ENCODE results near the gene LTBP1.
"Not testable (repeated sequence)": the region's sequence is repeated elsewhere in the genome, so short reads cannot be mapped to it uniquely, and the experiment has no call there.

Gene LTBP1

GRCh38 chr2:33034784-33035183 is 88.0 kb downstream of the LTBP1 start:
- H3K4me3 ChIP-seq (ENCODE audit: low read depth, low read length), result no peak overlapping the region
- peaks cover 3% of the 10 kb centered on the region for H3K4me1 ChIP-seq (ENCODE audit: control insufficient read depth, insufficient read depth, low read length)
- no peak overlapping the region for H3K9ac ChIP-seq (ENCODE audit: low read depth, low read length)
- H3K27me3 ChIP-seq (ENCODE audit: control insufficient read depth, insufficient read depth, low read length), result no peaks in the 10 kb centered on the region
- no peaks in the 10 kb centered on the region for H3K9me3 ChIP-seq (ENCODE audit: control insufficient read depth, insufficient read depth, low read length)
- no peaks in the 10 kb centered on the region for H3K36me3 ChIP-seq (ENCODE audit: control insufficient read depth, insufficient read depth, low read length)

GRCh38 chr2:33038230-33038629 is 91.5 kb downstream of the LTBP1 start:
- H3K9ac ChIP-seq (ENCODE audit: low read depth, low read length), result no peak overlapping the region

GRCh38 chr2:33038799-33039198 is 92.0 kb downstream of the LTBP1 start:
- Histone ChIP-seq H3K9me3 (ENCODE audit: control insufficient read depth, insufficient read depth, low read length) (no peaks in the 10 kb centered on the region), H3K9ac (ENCODE audit: low read depth, low read length) (no peak overlapping the region), H3K4me1 (ENCODE audit: control insufficient read depth, insufficient read depth, low read length) (peaks cover 3% of the 10 kb centered on the region), H3K27me3 (ENCODE audit: control insufficient read depth, insufficient read depth, low read length) (no peaks in the 10 kb centered on the region), H3K36me3 (ENCODE audit: control insufficient read depth, insufficient read depth, low read length) (no peaks in the 10 kb centered on the region), H3K4me3 (ENCODE audit: low read depth, low read length) (no peak overlapping the region)

More at GRCh38 chr2:33038230-33038629, 91.5 kb downstream of the LTBP1 start:
- Histone ChIP-seq H3K4me1 (ENCODE audit: control insufficient read depth, insufficient read depth, low read length) (peaks cover 3% of the 10 kb centered on the region), H3K36me3 (ENCODE audit: control insufficient read depth, insufficient read depth, low read length) (no peaks in the 10 kb centered on the region), H3K27me3 (ENCODE audit: control insufficient read depth, insufficient read depth, low read length) (no peaks in the 10 kb centered on the region), H3K9me3 (ENCODE audit: control insufficient read depth, insufficient read depth, low read length) (no peaks in the 10 kb centered on the region), H3K4me3 (ENCODE audit: low read depth, low read length) (no peak overlapping the region)

GRCh38 chr2:33040541-33040940 is 93.8 kb downstream of the LTBP1 start:
- Histone ChIP-seq H3K9ac (ENCODE audit: low read depth, low read length) (no peak overlapping the region), H3K4me1 (ENCODE audit: control insufficient read depth, insufficient read depth, low read length) (no peaks in the 10 kb centered on the region), H3K27me3 (ENCODE audit: control insufficient read depth, insufficient read depth, low read length) (no peaks in the 10 kb centered on the region), H3K4me3 (ENCODE audit: low read depth, low read length) (no peak overlapping the region), H3K36me3 (ENCODE audit: control insufficient read depth, insufficient read depth, low read length) (no peaks in the 10 kb centered on the region), H3K9me3 (ENCODE audit: control insufficient read depth, insufficient read depth, low read length) (no peaks in the 10 kb centered on the region)

GRCh38 chr2:33042265-33042664 is 95.5 kb downstream of the LTBP1 start:
- no peak overlapping the region for H3K9ac ChIP-seq (ENCODE audit: low read depth, low read length)
- H3K9me3 ChIP-seq (ENCODE audit: control insufficient read depth, insufficient read depth, low read length), result no peaks in the 10 kb centered on the region
- H3K4me3 ChIP-seq (ENCODE audit: low read depth, low read length), result no peak overlapping the region
- no peaks in the 10 kb centered on the region for H3K27me3 ChIP-seq (ENCODE audit: control insufficient read depth, insufficient read depth, low read length)
- H3K36me3 ChIP-seq (ENCODE audit: control insufficient read depth, insufficient read depth, low read length), result no peaks in the 10 kb centered on the region
- H3K4me1 ChIP-seq (ENCODE audit: control insufficient read depth, insufficient read depth, low read length), result no peaks in the 10 kb centered on the region

GRCh38 chr2:33042819-33043218 is 96.1 kb downstream of the LTBP1 start:
- Histone ChIP-seq H3K4me1 (ENCODE audit: control insufficient read depth, insufficient read depth, low read length) (no peaks in the 10 kb centered on the region), H3K27me3 (ENCODE audit: control insufficient read depth, insufficient read depth, low read length) (no peaks in the 10 kb centered on the region), H3K4me3 (ENCODE audit: low read depth, low read length) (no peak overlapping the region), H3K9ac (ENCODE audit: low read depth, low read length) (no peak overlapping the region), H3K9me3 (ENCODE audit: control insufficient read depth, insufficient read depth, low read length) (no peaks in the 10 kb centered on the region), H3K36me3 (ENCODE audit: control insufficient read depth, insufficient read depth, low read length) (no peaks in the 10 kb centered on the region)

- no peaks in the 10 kb centered on the region for H3K27me3 ChIP-seq (ENCODE audit: control insufficient read depth, insufficient read depth, low read length)
- no peaks in the 10 kb centered on the region for H3K36me3 ChIP-seq (ENCODE audit: control insufficient read depth, insufficient read depth, low read length)
- H3K9ac ChIP-seq (ENCODE audit: low read depth, low read length), result no peak overlapping the region
- H3K4me1 ChIP-seq (ENCODE audit: control insufficient read depth, insufficient read depth, low read length), result peaks cover 3% of the 10 kb centered on the region
- no peaks in the 10 kb centered on the region for H3K9me3 ChIP-seq (ENCODE audit: control insufficient read depth, insufficient read depth, low read length)
- H3K4me3 ChIP-seq (ENCODE audit: low read depth, low read length), result no peak overlapping the region
Measured at GRCh38 chr2:33047939-33048338, 101.2 kb downstream of the LTBP1 start.

- H3K9me3 ChIP-seq (ENCODE audit: control insufficient read depth, insufficient read depth, low read length), result no peaks in the 10 kb centered on the region
- H3K27me3 ChIP-seq (ENCODE audit: control insufficient read depth, insufficient read depth, low read length), result no peaks in the 10 kb centered on the region
- H3K4me1 ChIP-seq (ENCODE audit: control insufficient read depth, insufficient read depth, low read length), result peaks cover 4% of the 10 kb centered on the region
- H3K4me3 ChIP-seq (ENCODE audit: low read depth, low read length), result no peak overlapping the region
- H3K9ac ChIP-seq (ENCODE audit: low read depth, low read length), result no peak overlapping the region
- H3K36me3 ChIP-seq (ENCODE audit: control insufficient read depth, insufficient read depth, low read length), result no peaks in the 10 kb centered on the region
Measured at GRCh38 chr2:33051586-33052360, 105.0 kb downstream of the LTBP1 start.

- no peaks in the 10 kb centered on the region for H3K36me3 ChIP-seq (ENCODE audit: control insufficient read depth, insufficient read depth, low read length)
- H3K9me3 ChIP-seq (ENCODE audit: control insufficient read depth, insufficient read depth, low read length), result no peaks in the 10 kb centered on the region
- H3K9ac ChIP-seq (ENCODE audit: low read depth, low read length), result no peak overlapping the region
- H3K4me1 ChIP-seq (ENCODE audit: control insufficient read depth, insufficient read depth, low read length), result peaks cover 4% of the 10 kb centered on the region
- H3K27me3 ChIP-seq (ENCODE audit: control insufficient read depth, insufficient read depth, low read length), result no peaks in the 10 kb centered on the region
- no peak overlapping the region for H3K4me3 ChIP-seq (ENCODE audit: low read depth, low read length)
Measured at GRCh38 chr2:33052361-33052735, 105.6 kb downstream of the LTBP1 start.

GRCh38 chr2:33052795-33053194 is 106.0 kb downstream of the LTBP1 start:
- not testable (repeated sequence) for H3K4me3 ChIP-seq (ENCODE audit: low read depth, low read length); H3K9ac ChIP-seq (ENCODE audit: low read depth, low read length); H3K27me3 ChIP-seq (ENCODE audit: control insufficient read depth, insufficient read depth, low read length); H3K36me3 ChIP-seq (ENCODE audit: control insufficient read depth, insufficient read depth, low read length); H3K4me1 ChIP-seq (ENCODE audit: control insufficient read depth, insufficient read depth, low read length); H3K9me3 ChIP-seq (ENCODE audit: control insufficient read depth, insufficient read depth, low read length)

- H3K9ac ChIP-seq (ENCODE audit: low read depth, low read length), result no peak overlapping the region
- no peak overlapping the region for H3K4me3 ChIP-seq (ENCODE audit: low read depth, low read length)
- H3K4me1 ChIP-seq (ENCODE audit: control insufficient read depth, insufficient read depth, low read length), result peaks cover 2% of the 10 kb centered on the region
- H3K9me3 ChIP-seq (ENCODE audit: control insufficient read depth, insufficient read depth, low read length), result no peaks in the 10 kb centered on the region
- no peaks in the 10 kb centered on the region for H3K36me3 ChIP-seq (ENCODE audit: control insufficient read depth, insufficient read depth, low read length)
- no peaks in the 10 kb centered on the region for H3K27me3 ChIP-seq (ENCODE audit: control insufficient read depth, insufficient read depth, low read length)
Measured at GRCh38 chr2:33056170-33056569, 109.4 kb downstream of the LTBP1 start.

- H3K9me3 ChIP-seq (ENCODE audit: control insufficient read depth, insufficient read depth, low read length); H3K36me3 ChIP-seq (ENCODE audit: control insufficient read depth, insufficient read depth, low read length); H3K4me1 ChIP-seq (ENCODE audit: control insufficient read depth, insufficient read depth, low read length); H3K27me3 ChIP-seq (ENCODE audit: control insufficient read depth, insufficient read depth, low read length); H3K4me3 ChIP-seq (ENCODE audit: low read depth, low read length); H3K9ac ChIP-seq (ENCODE audit: low read depth, low read length): not testable (repeated sequence)
Measured at GRCh38 chr2:33057307-33058028, 110.7 kb downstream of the LTBP1 start.

All from iPS-15b (cell line).